PC-3 (cell line): ENCODE measurements around the gene MLLT10. TPM values are rescaled to one million over a fixed set of nuclear protein-coding genes. Genes with fewer than 3 reads are reported as not detected.

ENCODE experiments used
- ATAC-seq: fragments of 200-7000 bp; cut with Tn5 transposase; 2 replicates; pipeline ENCODE4 v1.9.1; 2020; ENCODE audit warnings: mild to moderate bottlenecking, moderate library complexity
- BruUV-seq: library from RNA; stranded (reverse); fragments of 400-500 nt; replicated peaks from 2 replicates; lab custom pipeline; 2021; lab: Mats Ljungman, UMichigan
- CTCF ChIA-PET: fragments of 300-600 bp; sonication (Branson Sonifier 250); formaldehyde crosslinking; loops from one replicate; lab custom pipeline; 2022; ENCODE audit warnings: antibody characterized with exemption; lab: Charles Lee
- POLR2A ChIA-PET: fragments of 300-600 bp; sonication (Branson Sonifier 250); formaldehyde crosslinking; loops from one replicate; lab custom pipeline; 2022; ENCODE audit warnings: antibody characterized with exemption; ENCODE audit not compliant: unreplicated experiment; lab: Charles Lee
- DNase-seq: peaks from one replicate; pipeline ENCODE4 v3.0.0-alpha.2; 2015
- H2AFZ ChIP-seq: fragments of 300-600 bp; sonication (generic); 2 replicates; pipeline ENCODE4 v1.6.0; 2016; ENCODE audit warnings: antibody characterized with exemption, low read length
- H3F3A ChIP-seq: fragments of 300-600 bp; sonication (generic); one replicate; pipeline ENCODE4 v1.6.0; 2017; ENCODE audit warnings: antibody characterized with exemption, low read length, control low read depth, mild to moderate bottlenecking; ENCODE audit not compliant: unreplicated experiment
- H3K27ac ChIP-seq: fragments of 300-600 bp; sonication (generic); 2 replicates; pipeline ENCODE4 v1.5.1; 2016; ENCODE audit warnings: mild to moderate bottlenecking, low read length
- H3K27me3 ChIP-seq: fragments of 300-600 bp; sonication (generic); 2 replicates; pipeline ENCODE4 v1.6.1; 2016; ENCODE audit warnings: low read length, mixed read lengths
- H3K36me3 ChIP-seq: fragments of 300-600 bp; sonication (generic); 2 replicates; pipeline ENCODE4 v1.6.1; 2016; ENCODE audit warnings: low read depth, mixed run types, low read length, mixed read lengths
- H3K4me1 ChIP-seq: fragments of 300-600 bp; sonication (generic); 2 replicates; pipeline ENCODE4 v1.5.1; 2016; ENCODE audit warnings: low read length; ENCODE audit not compliant: insufficient read depth
- H3K4me2 ChIP-seq: fragments of 300-600 bp; sonication (generic); 2 replicates; pipeline ENCODE4 v1.6.0; 2016; ENCODE audit warnings: low read length
- H3K4me3 ChIP-seq: fragments of 300-600 bp; sonication (generic); 2 replicates; pipeline ENCODE4 v1.5.1; 2016; ENCODE audit warnings: mild to moderate bottlenecking, low read length, mixed read lengths
- H3K79me2 ChIP-seq: fragments of 300-600 bp; sonication (generic); 2 replicates; pipeline ENCODE4 v1.6.1; 2017; ENCODE audit warnings: low read length, mixed read lengths
- H3K9ac ChIP-seq: fragments of 300-600 bp; sonication (generic); 2 replicates; pipeline ENCODE4 v1.6.0; 2016; ENCODE audit warnings: mild to moderate bottlenecking, low read length
- H3K9me2 ChIP-seq: fragments of 300-600 bp; sonication (generic); replicated peaks from 2 replicates; pipeline ENCODE4 v1.6.1; 2016; ENCODE audit warnings: mixed run types, low read length, mixed read lengths
- H3K9me3 ChIP-seq: fragments of 300-600 bp; sonication (generic); 2 replicates; pipeline ENCODE4 v1.6.1; 2016; ENCODE audit warnings: low read length, mixed read lengths
- H4K20me1 ChIP-seq: fragments of 300-600 bp; sonication (generic); 2 replicates; pipeline ENCODE4 v1.6.1; 2016; ENCODE audit warnings: low read length, mixed read lengths
- EZH2 ChIP-seq: fragments of 300-600 bp; sonication (generic); IDR thresholded peaks from one replicate; pipeline ENCODE4 v1.6.1; 2017; ENCODE audit warnings: antibody characterized with exemption, mild to moderate bottlenecking, low read length; ENCODE audit not compliant: unreplicated experiment
- EZH2phosphoT487 ChIP-seq: fragments of 300-600 bp; sonication (generic); IDR thresholded peaks from 2 replicates; pipeline ENCODE4 v1.6.1; 2018; ENCODE audit warnings: mild to moderate bottlenecking, antibody characterized with exemption, low read length, borderline replicate concordance
- intact Hi-C: fragments of 100-400 bp; cut with micrococcal nuclease; formaldehyde crosslinking; loops from 2 replicates; pipeline ENCODE4 v1.9.0; 2023
- total RNA-seq: library from RNA; depleted of rRNA; stranded (reverse); fragments of >200 nt; gene quantifications from 2 replicates; pipeline ENCODE4 v1.2.3, GENCODE V29; 2014
- TF ChIP-seq, protein P1 (sequence below): fragments of 300-600 bp; sonication (generic); conservative IDR thresholded peaks from 2 replicates; pipeline ENCODE4 v1.5.1; 2017; ENCODE audit warnings: antibody characterized with exemption, low read depth, mild to moderate bottlenecking, low read length

The MLLT10 gene
- total RNA-seq, 1 experiment from 2014 or later, result 32.5 TPM

DNA sequence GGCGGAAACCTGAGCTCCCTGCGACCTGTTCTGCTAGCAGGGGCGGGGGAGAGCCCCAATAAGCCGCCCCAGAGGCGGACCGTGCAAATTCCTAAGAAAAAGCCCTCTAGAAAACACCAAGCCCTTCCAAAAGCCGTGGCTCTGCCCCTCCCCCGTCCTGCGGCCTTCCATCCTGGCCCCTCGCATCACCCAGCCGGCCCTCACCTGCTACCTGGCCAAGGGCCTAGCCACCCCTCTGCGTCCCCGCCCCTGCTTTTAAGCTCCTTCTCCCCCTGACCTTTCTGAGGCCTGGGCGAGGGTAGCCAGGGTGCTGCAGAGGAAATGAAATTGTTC is 33.5 kb upstream of the MLLT10 start:
- H3K27ac ChIP-seq, result no peak overlapping the region
- no peak overlapping the region for H3K4me3 ChIP-seq
- no peaks in the 10 kb centered on the region for H3K79me2 ChIP-seq
- ChIA-PET POLR2A (no interaction called here), CTCF (no interaction called here)
- no TSS peak for BruUV-seq
- TF ChIP-seq EZH2, result no peak
- H3K9me2 ChIP-seq, result no peaks in the 10 kb centered on the region
- intact Hi-C loops, result no loop called here
- no peaks in the 10 kb centered on the region for H4K20me1 ChIP-seq
- H3K4me1 ChIP-seq, result no peaks in the 10 kb centered on the region
- H3K27me3 ChIP-seq, result no peaks in the 10 kb centered on the region
- ATAC-seq (no peak), DNase-seq (no peak)
- H3F3A ChIP-seq, result no peaks in the 10 kb centered on the region
- H2AFZ ChIP-seq, result no peak overlapping the region
- no peaks in the 10 kb centered on the region for H3K9me3 ChIP-seq
- H3K4me2 ChIP-seq, result no peak overlapping the region
- H3K9ac ChIP-seq, result no peak overlapping the region
- no peaks in the 10 kb centered on the region for H3K36me3 ChIP-seq

DNA sequence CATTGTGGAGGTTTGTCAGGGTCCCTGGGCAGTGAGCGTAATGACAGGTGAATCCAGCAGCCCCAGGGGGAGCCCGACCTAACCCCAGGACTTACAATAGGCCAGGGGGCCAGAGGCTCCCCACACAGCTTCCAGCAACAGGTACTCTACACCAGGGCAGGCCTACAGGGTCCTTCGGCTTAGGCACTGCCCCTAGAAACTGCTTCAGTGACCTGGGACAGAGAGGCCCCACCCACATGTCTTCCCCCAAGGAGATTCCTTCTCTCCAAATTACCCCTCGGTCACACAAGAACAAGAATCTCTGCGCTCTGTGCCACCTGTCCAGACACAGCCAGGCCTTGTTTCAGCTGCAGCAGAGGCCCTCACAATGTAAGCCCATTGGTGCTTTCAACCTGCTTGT is 32.9 kb upstream of the MLLT10 start:
- intact Hi-C loops, result no loop called here
- CTCF ChIA-PET, result no interaction called here
- BruUV-seq, result no TSS peak

DNA sequence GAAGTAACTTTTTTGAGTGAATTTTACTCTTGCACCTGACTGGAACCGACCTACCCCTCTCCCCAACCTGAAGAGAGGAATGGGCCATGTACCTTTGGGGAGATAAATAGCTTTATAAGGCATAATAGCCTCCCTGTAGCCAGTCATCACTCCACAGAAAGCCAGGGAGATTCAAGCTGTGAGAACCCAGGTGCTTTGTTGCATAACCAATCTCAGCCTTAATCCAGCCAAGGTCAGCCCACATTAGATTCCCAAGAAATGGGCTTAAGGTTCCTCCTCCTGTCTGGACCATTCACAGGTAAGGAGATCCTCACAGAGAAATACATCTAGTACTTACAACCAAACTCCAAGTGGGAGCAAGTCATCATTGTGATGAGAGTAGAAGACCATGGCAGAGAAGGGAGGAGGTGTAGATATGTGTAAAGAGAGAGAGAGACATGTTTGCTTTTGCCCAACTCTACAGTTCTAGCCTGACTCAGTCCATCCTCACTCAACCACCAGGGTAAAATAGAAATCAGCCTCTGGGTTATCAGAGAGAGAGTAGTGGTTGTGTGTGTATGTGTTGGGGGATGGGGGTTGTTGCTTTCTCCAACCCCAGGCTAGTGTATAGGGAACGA is 32.2 kb upstream of the MLLT10 start:
- intact Hi-C loops, result no loop called here
- H3K4me3 ChIP-seq, result no peak overlapping the region
- H3K4me2 ChIP-seq, result no peak overlapping the region
- ATAC-seq, result no peak
- no peaks in the 10 kb centered on the region for H4K20me1 ChIP-seq
- no peaks in the 10 kb centered on the region for H3K9me2 ChIP-seq
- TF ChIP-seq EZH2phosphoT487 (no peak), EZH2 (no peak)
- TF ChIP-seq, protein P1, sequence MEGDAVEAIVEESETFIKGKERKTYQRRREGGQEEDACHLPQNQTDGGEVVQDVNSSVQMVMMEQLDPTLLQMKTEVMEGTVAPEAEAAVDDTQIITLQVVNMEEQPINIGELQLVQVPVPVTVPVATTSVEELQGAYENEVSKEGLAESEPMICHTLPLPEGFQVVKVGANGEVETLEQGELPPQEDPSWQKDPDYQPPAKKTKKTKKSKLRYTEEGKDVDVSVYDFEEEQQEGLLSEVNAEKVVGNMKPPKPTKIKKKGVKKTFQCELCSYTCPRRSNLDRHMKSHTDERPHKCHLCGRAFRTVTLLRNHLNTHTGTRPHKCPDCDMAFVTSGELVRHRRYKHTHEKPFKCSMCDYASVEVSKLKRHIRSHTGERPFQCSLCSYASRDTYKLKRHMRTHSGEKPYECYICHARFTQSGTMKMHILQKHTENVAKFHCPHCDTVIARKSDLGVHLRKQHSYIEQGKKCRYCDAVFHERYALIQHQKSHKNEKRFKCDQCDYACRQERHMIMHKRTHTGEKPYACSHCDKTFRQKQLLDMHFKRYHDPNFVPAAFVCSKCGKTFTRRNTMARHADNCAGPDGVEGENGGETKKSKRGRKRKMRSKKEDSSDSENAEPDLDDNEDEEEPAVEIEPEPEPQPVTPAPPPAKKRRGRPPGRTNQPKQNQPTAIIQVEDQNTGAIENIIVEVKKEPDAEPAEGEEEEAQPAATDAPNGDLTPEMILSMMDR, result no peak
- no peak overlapping the region for H3K9ac ChIP-seq
- no peaks in the 10 kb centered on the region for H3K79me2 ChIP-seq
- H3K27ac ChIP-seq, result no peak overlapping the region
- ChIA-PET CTCF (no interaction called here), POLR2A (no interaction called here)
- DNase-seq, result no peak
- no TSS peak for BruUV-seq
- H3K27me3 ChIP-seq, result no peaks in the 10 kb centered on the region
- no peaks in the 10 kb centered on the region for H3K9me3 ChIP-seq
- no peaks in the 10 kb centered on the region for H3F3A ChIP-seq
- no peaks in the 10 kb centered on the region for H3K4me1 ChIP-seq
- H2AFZ ChIP-seq, result no peak overlapping the region
- no peaks in the 10 kb centered on the region for H3K36me3 ChIP-seq

More for the DNA sequence above, 32.9 kb upstream of the MLLT10 start:
- no peaks in the 10 kb centered on the region for H3F3A ChIP-seq
- TF ChIP-seq EZH2phosphoT487, result no peak
- TF ChIP-seq, protein P1, result no peak
- no peak for TF ChIP-seq EZH2
- H3K36me3 ChIP-seq, result no peaks in the 10 kb centered on the region
- H3K9me3 ChIP-seq, result no peaks in the 10 kb centered on the region
- POLR2A ChIA-PET, result no interaction called here
- H3K9ac ChIP-seq, result no peak overlapping the region
- H3K4me3 ChIP-seq, result no peak overlapping the region
- H3K4me1 ChIP-seq, result no peaks in the 10 kb centered on the region
- H3K27me3 ChIP-seq, result no peaks in the 10 kb centered on the region
- DNase-seq (no peak), ATAC-seq (no peak)
- H3K9me2 ChIP-seq, result no peaks in the 10 kb centered on the region
- no peaks in the 10 kb centered on the region for H4K20me1 ChIP-seq
- H3K4me2 ChIP-seq, result no peak overlapping the region
- no peaks in the 10 kb centered on the region for H3K79me2 ChIP-seq
- H3K27ac ChIP-seq, result no peak overlapping the region
- no peak overlapping the region for H2AFZ ChIP-seq
